GM13977 (cell line): ENCODE data around the gene CENPV.

Source experiments
- DNase-seq: peaks from one replicate; pipeline ENCODE4 v3.0.0; 2012; ENCODE audit warnings: low spot score
- CTCF ChIP-seq: IDR thresholded peaks from 2 replicates; pipeline ENCODE4 v1.5.1; 2012; ENCODE audit warnings: mild to moderate bottlenecking, control low read depth; ENCODE audit not compliant: insufficient read depth; ENCODE audit errors: extremely low read depth, missing control alignments
- in situ Hi-C: fragments of 300-500 bp; cut with MboI; formaldehyde crosslinking; loops from one replicate; pipeline ENCODE4 v1.12.0; 2022; ENCODE audit warnings: low sequenced_read_pairs, low pct_unique_long_range_greater_than_20kb, mixed read lengths, inconsistent platforms; ENCODE audit not compliant: unreplicated experiment

CENPV gene

DNA sequence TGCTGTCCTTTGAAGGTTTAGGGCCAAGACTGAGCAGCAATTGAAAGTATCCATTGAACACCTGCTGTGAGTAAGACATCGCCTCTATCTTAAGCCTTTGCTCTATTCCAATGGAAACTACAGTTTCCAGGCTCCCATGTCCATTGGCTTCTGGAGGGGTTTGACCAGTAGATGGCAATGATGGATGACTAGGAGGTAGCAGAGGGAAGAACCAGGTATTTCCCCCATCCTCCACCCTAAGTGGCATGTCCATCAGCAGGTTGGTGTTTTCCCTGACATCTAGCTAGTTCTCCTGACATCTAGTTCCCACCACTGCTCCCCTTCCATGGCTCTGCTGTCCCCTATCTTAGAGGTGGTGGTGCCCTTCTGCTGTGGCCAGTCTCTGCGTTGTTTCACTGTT lies 58.7 kb downstream of the CENPV start:
- DNase-seq: no peak
- TF ChIP-seq CTCF: no peak
- in situ Hi-C loops: no loop called here

- no peak for DNase-seq
- no peak for TF ChIP-seq CTCF
- in situ Hi-C loops: no loop called here
These were observed 59.3 kb downstream of the CENPV start for GRCh38 chr17:16293931-16294330.
